ENCODE results near the gene GOLGA3. TPM values are rescaled to one million over a fixed set of nuclear protein-coding genes. Genes with fewer than 3 reads are reported as not detected.
"Not testable (repeated sequence)": the region's sequence is repeated elsewhere in the genome, so short reads cannot be mapped to it uniquely, and the experiment has no call there.

GOLGA3 gene, protein sequence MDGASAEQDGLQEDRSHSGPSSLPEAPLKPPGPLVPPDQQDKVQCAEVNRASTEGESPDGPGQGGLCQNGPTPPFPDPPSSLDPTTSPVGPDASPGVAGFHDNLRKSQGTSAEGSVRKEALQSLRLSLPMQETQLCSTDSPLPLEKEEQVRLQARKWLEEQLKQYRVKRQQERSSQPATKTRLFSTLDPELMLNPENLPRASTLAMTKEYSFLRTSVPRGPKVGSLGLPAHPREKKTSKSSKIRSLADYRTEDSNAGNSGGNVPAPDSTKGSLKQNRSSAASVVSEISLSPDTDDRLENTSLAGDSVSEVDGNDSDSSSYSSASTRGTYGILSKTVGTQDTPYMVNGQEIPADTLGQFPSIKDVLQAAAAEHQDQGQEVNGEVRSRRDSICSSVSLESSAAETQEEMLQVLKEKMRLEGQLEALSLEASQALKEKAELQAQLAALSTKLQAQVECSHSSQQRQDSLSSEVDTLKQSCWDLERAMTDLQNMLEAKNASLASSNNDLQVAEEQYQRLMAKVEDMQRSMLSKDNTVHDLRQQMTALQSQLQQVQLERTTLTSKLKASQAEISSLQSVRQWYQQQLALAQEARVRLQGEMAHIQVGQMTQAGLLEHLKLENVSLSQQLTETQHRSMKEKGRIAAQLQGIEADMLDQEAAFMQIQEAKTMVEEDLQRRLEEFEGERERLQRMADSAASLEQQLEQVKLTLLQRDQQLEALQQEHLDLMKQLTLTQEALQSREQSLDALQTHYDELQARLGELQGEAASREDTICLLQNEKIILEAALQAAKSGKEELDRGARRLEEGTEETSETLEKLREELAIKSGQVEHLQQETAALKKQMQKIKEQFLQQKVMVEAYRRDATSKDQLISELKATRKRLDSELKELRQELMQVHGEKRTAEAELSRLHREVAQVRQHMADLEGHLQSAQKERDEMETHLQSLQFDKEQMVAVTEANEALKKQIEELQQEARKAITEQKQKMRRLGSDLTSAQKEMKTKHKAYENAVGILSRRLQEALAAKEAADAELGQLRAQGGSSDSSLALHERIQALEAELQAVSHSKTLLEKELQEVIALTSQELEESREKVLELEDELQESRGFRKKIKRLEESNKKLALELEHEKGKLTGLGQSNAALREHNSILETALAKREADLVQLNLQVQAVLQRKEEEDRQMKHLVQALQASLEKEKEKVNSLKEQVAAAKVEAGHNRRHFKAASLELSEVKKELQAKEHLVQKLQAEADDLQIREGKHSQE (N-terminal part only)
- 37.7 and 44.4 TPM in 2 replicates for total RNA-seq (2014; rRNA removed; shearing (Covaris generic))
- 39.4 and 54.5 TPM in 2 replicates for polyA plus RNA-seq (2015; cell fraction: cytosol; rRNA removed)
- polyA plus RNA-seq (2015; cell fraction: nucleus; rRNA removed): 52.9 and 61.7 TPM in 2 replicates

DNA sequence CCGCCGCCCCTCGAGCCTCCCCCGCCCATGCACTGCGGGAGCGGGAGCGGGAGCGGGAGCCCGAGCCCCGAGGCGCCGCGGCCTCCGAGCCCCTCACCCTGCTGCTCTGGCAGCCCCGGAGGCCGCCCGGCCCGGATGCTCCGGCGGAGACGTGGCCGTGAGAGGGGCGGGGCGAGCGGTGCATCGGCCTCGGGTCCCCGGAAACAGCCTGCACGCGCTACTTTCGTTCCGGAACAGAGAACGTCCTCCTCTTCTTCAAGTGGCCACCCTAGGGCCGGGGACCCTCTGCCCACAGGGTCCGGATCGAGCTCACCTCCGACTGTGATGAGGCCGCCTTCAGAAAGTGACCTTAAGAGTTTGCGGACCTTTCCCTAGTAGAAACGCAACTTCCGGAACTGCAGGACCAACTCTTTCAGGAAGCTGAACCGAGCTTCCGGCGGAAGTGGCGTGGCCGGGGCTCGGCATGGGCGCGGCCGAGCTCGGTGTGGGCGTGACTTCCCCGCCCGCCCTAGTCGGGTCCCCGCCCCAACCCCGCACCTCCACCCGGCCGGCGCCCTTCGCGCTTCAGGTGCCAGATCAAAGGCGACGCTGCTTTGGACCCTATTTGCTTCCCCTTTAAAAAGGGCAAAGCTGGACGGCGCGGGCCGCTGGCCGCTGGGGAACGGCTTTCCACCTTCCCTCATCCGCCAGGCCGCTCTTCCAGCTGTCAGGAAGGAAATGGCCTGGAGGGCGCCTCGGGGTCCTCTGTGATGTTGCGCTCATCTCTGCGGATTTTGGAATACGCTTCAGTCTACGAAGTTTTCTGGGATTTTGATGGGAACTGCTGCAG lies at the start of gene GOLGA3:
Gene GOLGA3 (minus strand): TSS at position 164 of the 829 bp plus-strand sequence. CDS start 6,741 bp downstream, outside the sequence.
- in situ Hi-C loops (cut with HindIII; ENCODE audit: low pct_unique_long_range_greater_than_20kb, low sequenced_read_pairs): no loop called here
- peak; percentile 94 for DNase-seq (ENCODE audit: low read depth, low spot score)

DNA sequence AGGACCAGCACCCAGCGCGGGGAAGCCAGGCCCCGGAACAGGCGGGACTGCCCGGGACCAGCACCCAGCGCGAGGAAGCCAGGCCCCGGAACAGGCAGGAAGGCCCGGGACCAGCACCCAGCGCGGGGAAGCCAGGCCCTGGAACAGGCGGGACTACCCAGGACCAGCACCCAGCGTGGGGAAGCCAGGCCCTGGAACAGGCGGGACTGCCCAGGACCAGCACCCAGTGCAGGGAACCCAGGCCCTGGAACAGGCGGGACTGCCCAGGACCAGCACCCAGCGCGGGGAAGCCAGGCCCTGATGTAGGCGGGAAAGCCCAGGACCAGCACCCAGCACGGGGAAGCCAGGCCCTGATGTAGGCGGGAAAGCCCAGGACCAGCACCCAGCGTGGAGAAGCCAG lies 46.0 kb upstream of the GOLGA3 start:
- DNase-seq (ENCODE audit: low read depth, low spot score); in situ Hi-C loops (cut with HindIII; ENCODE audit: low pct_unique_long_range_greater_than_20kb, low sequenced_read_pairs): not testable (repeated sequence)

DNA sequence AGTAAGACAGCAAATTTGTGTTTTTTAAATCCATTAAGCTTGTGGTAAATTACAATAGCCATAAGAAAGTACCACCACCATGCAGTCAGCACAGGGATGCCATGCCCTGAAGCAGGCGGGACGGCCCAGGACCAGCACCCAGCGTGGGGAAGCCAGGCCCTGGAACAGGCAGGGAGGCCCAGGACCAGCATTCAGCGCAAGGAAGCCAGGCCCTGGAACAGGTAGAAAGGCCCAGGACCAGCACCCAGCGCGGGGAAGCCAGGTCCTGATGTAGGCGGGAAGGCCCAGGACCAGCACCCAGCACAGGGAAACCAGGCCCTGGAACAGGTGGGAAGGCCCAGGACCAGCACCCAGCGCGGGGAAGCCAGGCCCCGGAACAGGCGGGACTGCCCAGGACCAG lies 45.5 kb upstream of the GOLGA3 start:
- in situ Hi-C loops (cut with HindIII; ENCODE audit: low pct_unique_long_range_greater_than_20kb, low sequenced_read_pairs): no loop called here
- DNase-seq (ENCODE audit: low read depth, low spot score): no peak

DNA sequence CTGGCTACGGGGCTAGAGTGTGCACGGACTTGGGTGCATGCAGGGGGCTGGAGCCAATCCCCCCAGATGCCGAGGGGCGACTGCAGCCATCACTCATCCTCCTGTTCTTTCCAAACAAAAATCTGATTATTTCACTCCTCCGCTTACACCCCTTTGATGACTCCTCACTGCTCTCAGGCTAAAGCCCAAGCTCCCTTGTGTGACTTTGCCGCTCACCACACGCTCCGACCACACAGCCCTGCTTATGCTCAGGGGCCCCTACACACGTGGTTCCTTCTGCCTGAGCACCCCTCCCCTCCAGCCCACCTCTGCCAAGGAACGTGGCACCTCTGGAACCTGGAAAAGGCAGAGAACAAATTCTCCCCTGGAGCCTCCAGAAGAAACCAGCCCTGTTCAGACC lies 45.1 kb upstream of the GOLGA3 start:
- no peak for DNase-seq (ENCODE audit: low read depth, low spot score)
- in situ Hi-C loops (cut with HindIII; ENCODE audit: low pct_unique_long_range_greater_than_20kb, low sequenced_read_pairs): no loop called here

DNA sequence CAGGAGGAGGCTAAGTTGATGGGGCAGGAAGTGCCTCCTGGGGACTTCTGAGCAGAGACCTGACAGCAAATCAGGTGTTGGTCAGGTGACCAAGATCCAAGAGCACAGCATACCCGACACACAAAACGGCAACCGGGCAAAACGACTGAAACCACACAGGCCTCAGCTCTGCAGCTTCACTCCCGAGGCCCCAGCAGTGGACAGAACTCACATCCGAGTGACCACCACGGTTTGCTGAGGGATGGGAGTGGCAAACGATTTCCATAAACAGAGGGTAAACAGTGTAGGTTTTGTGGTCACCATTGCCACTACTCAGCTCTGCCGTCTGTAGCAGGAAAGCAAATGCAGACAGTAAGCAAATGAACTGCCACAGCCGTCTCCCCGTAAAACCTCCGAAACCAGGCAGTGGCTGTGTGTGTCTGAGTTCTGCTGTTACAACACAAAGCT lies 44.3 kb upstream of the GOLGA3 start:
- no peak for DNase-seq (ENCODE audit: low read depth, low spot score)
- in situ Hi-C loops (cut with HindIII; ENCODE audit: low pct_unique_long_range_greater_than_20kb, low sequenced_read_pairs): no loop called here

DNA sequence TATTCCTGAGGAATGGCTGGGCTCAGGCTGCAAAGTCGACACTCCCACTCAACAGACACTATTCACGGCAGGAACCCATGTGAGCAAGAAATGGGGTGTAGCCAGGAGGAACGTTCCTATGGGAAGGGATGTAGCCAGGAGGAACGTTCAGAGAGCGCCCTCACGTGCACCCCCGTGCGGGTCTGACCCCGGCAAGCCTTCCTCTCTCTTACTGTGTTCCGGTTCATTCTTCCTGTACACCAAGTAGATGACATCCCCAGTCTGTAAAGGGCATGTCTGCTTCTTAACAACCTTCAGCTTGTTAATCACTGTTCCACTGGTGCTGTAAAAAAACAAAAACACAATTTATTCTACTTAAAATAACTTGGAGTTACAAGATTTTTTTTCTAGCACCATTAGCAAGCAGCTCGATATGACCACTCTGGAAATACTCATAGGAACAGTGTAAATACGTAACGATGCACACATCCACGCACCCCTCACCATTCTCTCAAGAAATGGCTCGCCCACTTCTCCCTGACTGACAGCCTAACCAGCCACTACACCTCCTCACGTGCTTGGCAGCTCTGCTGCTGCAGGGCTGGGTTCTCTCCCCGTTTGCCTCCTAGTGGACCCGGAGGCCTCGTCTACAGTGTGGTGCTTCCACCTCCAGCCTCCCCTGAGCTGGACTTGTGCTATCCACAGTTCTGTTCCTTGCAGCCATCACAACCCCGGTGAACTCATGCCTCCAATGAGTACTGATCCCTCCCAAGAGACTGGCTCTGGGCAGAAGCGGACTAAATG lies 43.6 kb upstream of the GOLGA3 start:
- no peak for DNase-seq (ENCODE audit: low read depth, low spot score)
- in situ Hi-C loops (cut with HindIII; ENCODE audit: low pct_unique_long_range_greater_than_20kb, low sequenced_read_pairs): no loop called here

DNA sequence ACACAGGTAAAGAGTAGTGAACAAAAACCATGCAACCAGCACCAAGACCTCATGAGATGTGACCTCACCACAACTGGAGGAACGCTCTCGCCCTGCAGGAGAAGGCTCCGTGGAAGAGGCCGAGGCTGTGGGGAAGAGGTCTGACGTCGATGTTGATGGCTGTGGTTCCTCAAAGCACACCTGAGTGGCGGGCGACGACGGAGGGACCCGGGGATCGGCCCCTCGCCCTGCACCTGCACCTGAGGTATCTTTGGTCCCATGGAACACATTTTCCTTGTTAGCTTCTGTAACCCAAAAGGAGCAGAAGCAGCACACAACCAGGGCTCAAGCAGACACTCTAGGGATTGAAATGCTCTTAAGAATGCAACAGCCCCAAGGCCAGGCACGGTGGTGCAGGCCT lies 40.9 kb upstream of the GOLGA3 start:
- in situ Hi-C loops (cut with HindIII; ENCODE audit: low pct_unique_long_range_greater_than_20kb, low sequenced_read_pairs): no loop called here

DNA sequence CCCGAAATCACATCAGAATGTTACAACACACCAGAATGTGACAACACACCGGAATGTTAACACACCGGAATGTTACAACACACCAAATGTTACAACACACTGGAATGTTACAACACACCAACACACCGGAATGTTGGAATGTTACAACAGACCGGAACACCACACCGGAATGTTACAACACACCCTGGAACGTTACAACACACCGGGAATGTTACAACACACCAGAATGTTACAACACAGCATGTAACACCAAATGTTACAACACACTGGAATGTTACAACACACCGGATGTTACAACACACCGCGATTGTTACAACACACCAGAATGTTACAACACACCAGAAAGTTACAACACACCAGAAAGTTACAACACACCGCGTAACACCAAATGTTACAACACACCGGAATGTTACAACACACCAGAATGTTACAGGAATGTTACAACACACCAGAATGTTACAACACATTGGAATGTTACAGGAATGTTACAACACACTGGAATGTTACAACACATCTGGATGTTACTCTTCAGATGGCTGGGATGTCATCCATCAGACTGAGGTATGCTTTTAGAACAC lies 37.7 kb upstream of the GOLGA3 start:
- in situ Hi-C loops (cut with HindIII; ENCODE audit: low pct_unique_long_range_greater_than_20kb, low sequenced_read_pairs): no loop called here
- no peak for DNase-seq (ENCODE audit: low read depth, low spot score)

More for the DNA sequence above, 40.9 kb upstream of the GOLGA3 start:
- DNase-seq (ENCODE audit: low read depth, low spot score): no peak

DNA sequence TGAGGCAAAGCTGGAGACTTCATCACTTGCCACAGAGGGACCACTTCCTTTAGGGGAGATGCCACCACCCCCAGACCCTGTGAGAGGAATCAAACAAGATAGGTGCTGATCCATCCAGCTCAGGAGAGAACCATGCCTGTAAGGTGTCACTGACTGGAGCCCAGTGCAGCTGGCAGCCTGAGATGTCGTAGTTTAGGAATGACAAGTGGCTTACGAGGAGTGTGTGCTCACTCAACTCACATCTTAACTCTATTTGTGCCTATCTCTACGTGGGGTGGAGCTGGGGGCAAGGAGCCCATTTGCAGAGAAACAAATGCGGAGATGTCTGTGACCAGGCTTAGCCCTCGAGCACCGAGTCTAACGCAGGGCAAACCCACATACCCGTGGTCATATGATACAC lies 32.9 kb upstream of the GOLGA3 start:
- DNase-seq (ENCODE audit: low read depth, low spot score): no peak
- in situ Hi-C loops (cut with HindIII; ENCODE audit: low pct_unique_long_range_greater_than_20kb, low sequenced_read_pairs): no loop called here

DNA sequence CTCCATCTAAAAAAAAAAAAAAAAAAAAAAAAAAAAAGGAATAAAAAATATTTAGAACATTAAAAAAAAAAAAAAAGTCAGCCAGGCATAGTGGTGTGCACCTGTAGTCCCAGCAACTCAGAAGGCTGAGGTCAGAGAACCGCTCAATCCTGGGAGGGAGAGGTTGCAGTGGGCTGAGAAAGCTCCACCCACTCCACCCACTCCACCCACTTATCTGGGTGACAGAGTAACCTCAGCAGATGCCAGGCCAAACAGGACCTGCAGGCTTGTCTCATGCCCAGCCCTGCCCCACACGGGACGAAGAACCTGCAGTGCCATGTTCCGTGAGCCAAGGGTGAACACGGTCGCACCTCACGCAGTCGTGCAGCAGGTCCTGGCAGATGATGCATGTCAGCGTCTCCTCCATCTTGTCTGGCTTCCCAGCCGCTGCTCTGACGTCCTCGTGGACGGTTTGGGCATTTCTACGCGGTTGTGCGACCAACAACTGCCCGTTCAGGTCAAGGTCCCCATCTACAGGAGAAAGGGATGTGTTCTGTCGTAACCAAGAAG lies 30.1 kb upstream of the GOLGA3 start:
- in situ Hi-C loops (cut with HindIII; ENCODE audit: low pct_unique_long_range_greater_than_20kb, low sequenced_read_pairs): no loop called here
- no peak for DNase-seq (ENCODE audit: low read depth, low spot score)

DNA sequence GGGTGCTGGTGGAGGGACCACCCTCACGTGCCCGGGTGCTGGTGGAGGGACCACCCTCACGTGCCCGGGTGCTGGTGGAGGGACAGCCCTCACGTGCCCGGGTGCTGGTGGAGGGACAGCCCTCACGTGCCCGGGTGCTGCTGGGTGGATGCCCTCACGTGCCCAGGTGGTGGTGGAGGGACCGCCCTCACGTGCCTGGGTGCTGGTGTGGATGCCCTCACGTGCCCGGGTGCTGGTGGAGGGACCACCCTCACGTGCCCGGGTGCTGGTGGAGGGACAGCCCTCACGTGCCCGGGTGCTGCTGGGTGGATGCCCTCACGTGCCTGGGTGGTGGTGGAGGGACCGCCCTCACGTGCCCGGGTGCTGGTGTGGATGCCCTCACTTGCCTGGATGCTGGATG lies 28.4 kb upstream of the GOLGA3 start:
- DNase-seq (ENCODE audit: low read depth, low spot score); in situ Hi-C loops (cut with HindIII; ENCODE audit: low pct_unique_long_range_greater_than_20kb, low sequenced_read_pairs): not testable (repeated sequence)

DNA sequence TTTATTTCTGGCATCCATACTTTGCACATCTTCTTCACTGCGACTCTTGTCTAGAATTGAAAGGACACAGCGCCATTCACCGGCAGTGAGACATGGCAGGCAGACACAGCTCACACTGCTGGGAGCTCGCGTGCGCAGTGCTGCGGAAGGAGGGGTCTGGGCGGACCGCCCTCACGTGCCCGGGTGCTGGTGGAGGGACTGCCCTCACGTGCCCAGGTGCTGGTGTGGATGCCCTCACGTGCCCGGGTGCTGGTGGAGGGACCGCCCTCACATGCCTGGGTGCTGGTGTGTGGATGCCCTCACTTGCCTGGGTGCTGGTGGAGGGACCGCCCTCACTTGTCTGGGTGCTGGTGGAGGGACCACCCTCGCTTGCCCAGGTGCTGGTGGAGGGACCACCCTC lies 27.9 kb upstream of the GOLGA3 start:
- in situ Hi-C loops (cut with HindIII; ENCODE audit: low pct_unique_long_range_greater_than_20kb, low sequenced_read_pairs): no loop called here
- no peak for DNase-seq (ENCODE audit: low read depth, low spot score)

DNA sequence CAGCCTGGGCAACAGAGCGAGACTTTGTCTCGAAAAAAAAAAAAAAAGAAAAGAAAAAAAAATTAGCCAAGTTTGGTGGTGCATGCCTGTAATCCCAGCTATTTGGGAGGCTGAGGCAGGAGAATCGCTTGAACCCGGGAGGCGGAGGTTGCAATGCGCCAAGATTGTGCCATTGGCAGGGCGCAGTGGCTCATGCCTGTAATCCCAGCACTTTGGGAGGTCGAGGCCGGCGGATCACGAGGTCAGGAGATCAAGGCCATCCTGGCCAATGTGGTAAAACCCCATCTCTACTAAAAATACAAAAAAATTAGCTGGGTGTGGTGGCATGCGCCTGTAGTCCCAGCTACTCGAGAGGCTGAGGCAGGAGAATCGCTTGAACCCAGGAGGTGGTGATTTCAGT lies 26.5 kb upstream of the GOLGA3 start:
- DNase-seq (ENCODE audit: low read depth, low spot score); in situ Hi-C loops (cut with HindIII; ENCODE audit: low pct_unique_long_range_greater_than_20kb, low sequenced_read_pairs): not testable (repeated sequence)

DNA sequence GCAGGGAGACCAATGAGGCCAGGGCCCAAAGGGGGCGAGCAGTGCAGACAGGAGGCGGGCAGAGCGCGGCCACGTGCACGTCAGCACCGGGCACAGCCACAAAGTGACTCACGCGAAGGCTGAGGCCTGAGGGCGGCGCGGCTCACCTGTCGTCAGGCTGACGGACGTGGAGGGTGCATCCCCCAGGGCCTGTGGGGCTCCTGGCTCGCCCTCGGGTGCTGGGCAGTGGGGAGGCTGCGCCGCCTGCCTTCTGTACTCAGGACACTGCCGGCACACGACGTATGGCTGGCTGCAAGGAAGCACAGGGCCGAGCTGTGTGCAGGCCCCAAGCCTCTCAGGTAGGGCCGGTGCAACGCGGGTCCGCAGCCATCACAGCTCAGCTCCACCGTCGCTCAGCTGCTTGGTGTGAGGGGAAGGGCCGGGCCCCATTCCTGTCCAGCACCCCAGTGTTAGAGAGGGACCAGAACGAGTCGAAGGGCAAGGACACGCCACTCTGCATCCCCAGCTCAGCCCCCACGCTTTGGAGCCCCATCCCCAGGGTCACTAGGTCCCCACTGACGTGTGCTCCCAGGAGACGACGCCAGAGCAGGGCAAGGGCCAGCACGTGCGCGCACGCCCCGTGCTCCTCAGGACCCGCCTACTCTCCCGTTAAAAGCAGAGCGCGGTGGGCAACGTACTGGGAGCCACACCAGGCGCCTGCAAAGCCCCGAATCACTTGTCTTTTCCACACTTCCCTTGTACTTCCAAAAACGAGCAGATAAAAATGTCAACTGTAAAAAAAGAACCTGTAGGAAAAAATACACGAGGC lies 24.8 kb upstream of the GOLGA3 start:
- in situ Hi-C loops (cut with HindIII; ENCODE audit: low pct_unique_long_range_greater_than_20kb, low sequenced_read_pairs): no loop called here
- no peak for DNase-seq (ENCODE audit: low read depth, low spot score)

DNA sequence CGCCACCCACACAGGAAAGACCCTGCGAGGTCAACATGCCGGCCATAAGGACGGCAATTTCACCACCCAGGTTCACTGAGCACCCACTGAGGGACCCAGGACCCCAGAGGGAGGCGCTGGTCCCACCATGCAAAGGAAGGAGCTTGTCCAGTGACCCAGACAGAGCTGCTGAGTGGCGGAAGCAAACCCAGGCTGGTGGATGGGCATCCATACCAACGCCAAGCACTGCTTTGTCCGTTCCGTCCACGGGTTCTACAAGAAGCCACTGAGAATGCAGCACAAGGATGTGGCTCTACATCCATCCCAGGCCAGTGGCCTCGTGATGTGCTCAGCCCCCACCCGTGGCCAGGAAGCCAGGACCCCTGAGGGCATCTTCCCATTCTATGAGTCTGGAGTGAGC lies 23.8 kb upstream of the GOLGA3 start:
- in situ Hi-C loops (cut with HindIII; ENCODE audit: low pct_unique_long_range_greater_than_20kb, low sequenced_read_pairs): no loop called here
- DNase-seq (ENCODE audit: low read depth, low spot score): no peak

Data from SK-MEL-5 (cell line).